SIG-M5 treated with dmso at 0.1 percent for 504 hours (cell line): ENCODE results near the gene MUTYH.

Source experiments
- DNase-seq: peaks from one replicate; lab custom pipeline; 2025; ENCODE audit not compliant: unreplicated experiment; lab: John Stamatoyannopoulos, UW

MUTYH gene

DNA sequence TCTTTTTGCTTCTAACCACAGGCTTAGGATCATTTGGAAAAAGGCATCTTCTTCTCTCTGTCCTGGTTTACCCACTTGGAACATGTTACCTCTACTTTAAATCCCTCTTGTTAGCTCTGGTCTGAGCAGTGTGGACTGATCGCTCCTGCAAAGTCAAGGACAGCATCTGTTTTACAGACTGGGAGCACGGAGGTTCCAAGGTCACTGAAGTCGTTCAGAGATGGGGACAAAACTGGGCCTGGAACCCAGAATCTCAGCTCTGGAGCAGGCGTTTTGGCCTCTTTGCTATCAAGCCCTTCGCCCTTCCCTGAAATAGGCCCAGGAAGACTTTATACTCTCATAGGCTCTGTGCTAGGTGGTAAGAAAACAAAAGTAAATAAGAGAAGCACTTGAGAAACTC, 11.3 kb upstream of the MUTYH start:
- DNase-seq = no peak

DNA sequence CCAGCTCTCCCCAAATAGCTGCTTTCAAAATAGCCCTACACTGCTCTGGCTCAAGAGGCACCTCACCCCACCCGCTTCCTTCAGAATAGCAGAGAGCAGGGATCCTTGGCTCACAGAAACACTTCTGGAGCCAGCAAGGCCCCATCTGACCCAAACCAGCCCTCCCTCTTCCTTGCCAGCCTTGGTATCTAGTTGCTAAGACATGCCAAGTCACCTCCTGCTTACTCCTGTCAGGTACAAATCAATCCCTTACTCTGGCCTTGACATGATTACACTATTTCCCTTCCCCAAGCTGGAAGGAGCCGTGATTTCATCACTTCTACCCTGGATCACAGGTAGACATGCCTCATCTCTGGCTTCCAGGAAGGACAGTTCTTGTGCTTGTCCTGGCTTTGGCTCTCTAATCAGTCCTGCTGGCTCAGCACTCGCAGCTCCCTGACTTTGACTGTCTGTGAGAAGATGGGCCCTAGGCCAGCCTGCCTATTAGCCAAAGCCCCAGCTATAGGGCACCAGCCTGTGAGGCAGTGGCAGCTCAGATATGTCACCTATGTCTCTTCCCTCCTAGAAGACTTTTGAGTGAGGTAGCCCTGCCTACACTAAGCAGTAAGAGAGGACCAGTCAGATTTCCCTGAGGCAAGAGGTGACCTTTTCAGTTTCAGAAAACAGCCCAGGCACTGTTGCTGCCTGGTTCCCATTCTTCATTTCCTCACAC, 8.9 kb upstream of the MUTYH start:
- no peak for DNase-seq

DNA sequence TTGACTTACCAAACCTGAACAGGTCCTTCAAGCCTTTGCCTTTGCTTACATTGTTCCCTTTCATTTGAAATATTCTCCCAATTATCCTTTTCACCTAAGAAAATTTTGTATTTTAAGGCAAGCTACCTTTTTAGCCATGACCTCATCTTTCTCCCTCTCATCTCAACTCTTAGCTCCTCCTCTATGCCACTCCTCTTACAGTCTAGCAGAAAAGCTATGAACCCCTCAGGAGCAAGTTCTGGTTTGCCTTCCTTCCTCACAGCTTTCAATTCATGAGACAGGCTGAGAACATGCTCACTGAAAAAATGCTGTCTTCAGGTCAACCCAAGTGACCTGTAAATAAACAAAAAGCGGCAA, 8.3 kb upstream of the MUTYH start:
- DNase-seq = no peak

DNA sequence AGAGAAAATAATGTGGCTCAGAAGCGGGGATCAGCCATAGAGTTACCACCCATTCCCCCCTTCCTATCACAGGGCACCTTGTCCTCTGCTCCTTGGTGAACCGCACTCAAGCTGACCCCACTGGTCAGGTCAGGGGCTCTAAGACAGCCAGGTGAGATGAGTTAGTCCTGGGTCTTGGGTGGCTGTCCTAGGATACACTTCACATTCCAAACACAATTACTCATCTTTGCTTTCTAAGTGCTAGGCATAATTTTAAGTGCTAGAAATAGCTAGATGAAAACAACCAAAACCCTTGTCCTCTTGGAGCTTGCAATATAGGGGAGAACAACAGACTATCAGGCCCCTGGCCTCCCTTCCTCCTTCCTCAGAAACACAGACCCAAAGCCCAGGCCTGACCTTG, 7.8 kb upstream of the MUTYH start:
- DNase-seq = no peak

DNA sequence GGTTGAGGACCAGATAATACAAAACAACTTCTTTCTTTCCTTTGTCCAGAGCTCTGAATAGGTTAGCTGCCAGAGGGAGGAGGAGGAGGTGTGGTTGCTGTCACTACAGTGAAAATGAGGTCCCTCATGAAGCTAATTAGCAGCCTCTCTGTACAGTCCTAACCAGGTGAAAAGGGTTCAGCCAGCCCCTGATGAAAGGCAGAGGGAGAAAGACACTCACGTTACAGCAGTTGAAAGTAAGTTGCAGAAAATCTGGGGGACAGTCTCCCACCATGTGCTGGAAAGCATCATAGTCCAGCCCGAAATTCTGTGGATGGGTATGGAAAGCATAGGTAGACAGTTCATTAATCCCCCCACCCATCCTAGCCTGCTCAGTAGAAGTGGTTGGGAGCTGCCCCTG, 6.2 kb upstream of the MUTYH start:
- no peak for DNase-seq

DNA sequence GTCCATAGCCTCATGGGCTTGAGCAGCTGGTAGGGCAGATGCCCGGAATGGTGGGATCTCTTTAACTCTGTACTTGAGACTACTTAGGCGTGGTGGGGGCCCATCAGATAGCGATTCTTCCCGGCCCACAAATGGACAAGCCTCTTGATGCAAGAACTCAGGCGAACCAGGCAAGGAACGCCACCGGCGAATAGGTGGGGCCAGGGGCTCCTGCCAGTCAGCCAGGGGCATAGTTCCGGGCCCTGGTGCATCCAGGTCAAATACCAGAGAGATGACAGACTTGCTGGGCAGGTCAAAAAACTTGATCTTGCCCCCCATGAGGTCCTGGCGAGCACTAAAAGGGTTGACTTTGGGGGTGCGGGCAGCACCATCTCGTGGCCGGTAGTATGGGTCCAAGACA, 4.8 kb upstream of the MUTYH start:
- no peak for DNase-seq

DNA sequence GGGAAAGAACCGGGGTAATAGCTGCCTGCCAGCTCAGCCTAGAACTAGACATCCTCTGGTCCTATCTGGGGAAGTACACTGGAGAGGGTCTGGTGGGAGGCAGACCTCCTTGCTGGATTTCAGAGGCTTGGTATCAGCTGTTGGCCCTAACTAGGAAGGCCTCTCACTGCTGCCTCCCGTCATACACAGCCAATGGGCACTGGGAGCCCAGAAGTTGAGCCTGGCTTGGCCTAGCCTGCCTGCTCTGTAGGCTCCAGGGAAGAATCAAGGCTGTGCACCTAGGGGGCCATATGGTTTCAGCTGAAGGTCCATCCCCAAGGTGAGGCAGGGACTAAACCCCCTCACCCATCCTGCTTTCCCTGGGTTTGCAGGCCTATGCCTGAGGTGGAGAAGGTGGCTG, 4.3 kb upstream of the MUTYH start:
- no peak for DNase-seq

DNA sequence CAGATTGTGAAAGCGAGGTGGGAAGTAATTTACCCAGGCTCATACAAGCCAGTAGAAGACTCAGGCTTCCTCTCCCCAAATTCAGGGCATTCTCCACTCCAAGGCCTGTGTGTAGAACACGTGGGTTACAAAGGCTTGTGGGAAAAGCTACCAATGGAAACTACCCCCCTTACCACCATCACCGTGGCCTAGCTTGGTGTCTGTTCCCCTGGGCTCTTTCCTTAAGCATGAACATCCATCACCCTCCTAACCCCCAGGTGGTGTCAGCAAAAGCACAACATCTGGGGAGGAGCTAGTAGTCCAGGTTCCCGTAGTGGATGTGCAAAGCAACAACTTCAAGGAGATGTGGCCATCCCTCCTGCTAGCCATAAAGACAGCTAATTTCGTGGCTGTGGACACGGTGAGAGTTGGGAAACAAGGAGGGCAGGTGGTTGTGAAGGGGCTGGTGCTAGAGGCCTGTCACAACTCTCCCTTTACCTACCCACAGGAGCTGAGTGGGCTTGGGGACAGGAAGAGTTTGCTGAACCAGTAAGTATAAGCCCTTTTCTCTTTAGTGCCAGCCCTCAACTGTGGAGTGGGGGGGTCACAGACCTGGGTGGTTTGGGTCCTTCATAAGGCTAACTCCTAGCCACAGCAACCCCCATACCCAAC, 701 bp upstream of the MUTYH start:
- no peak for DNase-seq

DNA sequence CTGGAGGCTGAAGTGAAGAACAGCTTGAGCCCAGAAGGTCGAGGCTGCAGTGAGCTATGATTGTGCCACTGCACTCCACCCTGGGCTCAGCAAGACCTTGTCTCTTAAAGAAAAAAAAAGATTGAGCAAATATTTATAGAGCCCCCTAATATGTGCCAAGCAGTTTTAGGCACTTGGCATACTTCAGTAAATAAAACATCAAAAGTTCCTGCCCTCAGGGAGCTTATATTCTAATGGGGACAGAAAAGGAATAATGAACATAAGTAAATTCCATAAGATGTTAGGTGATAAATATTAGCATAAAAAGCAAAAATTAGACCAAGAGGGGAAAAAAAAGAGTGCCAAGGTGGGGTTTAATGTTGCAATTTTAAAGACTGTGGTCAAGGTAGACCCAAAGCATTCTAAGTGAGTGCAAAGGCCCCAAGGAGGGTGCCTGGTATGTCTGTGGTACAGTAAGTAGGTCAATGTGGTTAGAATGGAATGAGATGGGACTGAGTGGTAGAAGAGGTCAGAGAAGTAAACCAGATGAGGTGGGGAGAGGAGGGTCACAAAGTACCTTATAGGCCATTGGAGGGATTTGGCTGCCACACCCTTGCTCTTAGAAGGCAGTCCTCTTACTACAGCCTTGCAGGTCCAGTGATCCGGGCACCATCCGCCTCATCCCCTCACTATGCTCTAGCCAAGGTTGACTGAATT, 2.5 kb downstream of the MUTYH start:
- DNase-seq = no peak

DNA sequence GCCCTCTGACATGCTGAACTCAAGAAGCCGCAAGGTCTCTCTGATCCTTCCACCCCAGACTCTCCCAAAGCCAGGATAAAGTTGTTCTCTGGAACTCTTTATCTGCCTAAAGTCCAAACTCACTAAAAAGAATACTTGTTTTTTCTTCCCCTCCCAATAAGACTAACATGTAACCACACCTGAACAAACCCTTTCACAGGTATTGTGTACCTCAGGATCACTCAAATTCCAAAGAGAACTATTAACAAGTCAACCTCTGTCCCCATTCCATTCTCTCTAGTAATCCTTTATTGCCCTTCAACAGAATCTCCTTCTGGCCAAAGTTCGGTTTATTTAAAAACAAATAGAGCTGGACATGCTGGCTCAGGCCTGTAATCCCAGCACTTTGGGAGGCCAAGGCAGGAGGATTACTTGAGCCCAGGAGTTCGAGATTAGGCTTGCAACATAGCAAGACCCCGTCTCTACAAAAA, 4.3 kb downstream of the MUTYH start:
- no peak for DNase-seq

DNA sequence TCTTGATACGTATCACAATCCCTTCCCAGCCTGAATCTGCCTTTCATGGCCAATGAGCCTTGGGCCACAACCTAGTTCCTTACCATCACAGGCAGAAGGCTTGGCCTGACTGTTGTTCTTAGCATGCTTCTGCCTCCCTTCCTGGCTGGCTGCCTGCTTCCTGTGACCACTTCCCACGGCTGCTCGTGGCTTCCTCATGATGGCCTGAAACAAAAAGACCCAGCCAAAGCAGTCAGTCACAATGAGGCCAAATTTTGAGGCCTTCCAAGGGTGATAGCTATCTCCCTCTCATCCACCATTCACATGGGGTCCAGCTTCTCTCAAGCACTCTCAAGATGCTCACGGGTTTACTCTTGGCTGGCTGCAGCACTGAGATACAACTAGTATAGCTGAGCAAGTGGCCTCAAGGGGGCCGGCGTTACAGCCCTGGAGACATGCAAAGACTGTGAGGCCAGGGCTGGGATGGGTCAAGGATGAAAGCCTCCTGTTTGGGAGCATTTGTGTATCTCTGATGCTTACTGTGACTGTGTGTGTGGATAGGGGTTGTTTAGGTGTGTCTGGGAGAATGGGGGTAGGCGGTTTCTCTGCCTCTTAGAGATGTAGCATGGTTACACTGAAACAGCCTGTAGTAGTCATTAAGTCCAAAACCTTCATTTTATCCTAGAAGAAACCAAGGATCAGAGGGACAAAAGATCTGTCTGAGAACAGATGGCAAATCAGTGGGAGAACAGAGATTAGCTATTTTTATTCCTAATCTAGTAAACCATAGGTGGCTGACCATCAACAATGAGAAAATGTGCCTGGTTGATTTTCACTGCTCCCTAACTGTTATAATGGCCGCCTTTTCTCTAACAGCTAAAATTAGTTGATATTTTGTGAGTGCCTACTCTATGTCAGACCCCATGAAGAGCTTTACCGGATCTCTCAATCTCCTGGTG, 5.7 kb downstream of the MUTYH start:
- DNase-seq = no peak

DNA sequence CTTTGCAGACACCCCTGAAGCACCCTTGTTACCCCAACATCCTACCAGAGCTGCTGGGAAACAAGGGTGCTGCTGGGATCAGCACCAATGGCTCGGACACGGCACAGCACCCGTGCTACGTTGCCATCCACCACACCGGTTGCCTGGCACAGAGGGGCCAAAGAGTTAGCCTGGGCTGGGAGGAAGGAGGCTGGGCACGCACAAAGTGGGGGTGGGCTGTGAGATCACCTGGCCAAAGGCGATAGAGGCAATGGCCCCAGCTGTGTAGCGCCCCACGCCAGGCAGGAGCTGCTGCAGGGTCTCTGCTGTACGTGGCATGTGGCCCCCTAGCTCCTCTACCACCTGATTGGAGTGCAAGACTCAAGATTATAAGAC, 7.9 kb downstream of the MUTYH start:
- DNase-seq = no peak

DNA sequence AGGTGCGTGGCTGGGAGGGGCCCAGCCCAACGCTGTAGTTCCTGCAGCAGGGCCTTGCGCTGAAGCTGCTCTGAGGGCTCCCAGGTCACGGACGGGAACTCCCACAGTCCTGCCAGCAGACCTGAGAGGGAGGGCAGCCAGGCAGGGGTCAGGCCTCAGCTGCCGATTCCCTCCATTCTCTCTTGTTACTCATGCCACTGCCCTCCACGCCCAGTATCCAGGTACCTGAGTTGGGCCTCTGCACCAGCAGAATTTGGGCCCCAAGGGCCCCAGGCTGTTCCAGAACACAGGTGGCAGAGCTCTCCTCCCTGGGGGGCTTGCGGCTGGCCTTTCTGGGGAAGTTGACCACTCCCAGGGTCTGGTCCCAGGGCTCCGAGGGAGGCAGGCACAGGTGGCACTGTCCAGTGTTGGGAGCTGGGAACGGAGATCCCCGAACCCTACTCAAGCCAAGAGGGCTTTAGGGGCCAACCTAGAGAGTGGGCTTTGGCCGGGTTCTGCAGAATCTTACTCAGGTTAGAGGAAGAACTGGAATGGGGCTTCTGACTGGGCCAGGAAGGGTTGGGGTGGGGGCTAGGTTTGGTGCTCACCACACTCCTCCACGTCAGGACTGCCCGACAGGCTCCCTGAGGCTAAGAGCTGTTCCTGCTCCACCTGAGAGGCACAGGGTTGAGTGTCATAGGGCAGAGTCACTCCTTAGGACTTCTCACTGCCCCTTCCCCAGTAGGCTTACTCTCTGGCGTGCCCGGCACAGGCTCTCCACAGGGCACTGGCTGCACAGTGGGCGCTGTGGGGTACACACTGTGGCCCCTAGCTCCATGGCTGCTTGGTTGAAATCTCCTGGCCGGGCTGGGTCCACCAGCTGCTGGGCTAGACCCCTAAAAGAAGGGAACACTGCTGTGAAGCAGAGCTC, 8.5 kb downstream of the MUTYH start:
- no peak for DNase-seq

DNA sequence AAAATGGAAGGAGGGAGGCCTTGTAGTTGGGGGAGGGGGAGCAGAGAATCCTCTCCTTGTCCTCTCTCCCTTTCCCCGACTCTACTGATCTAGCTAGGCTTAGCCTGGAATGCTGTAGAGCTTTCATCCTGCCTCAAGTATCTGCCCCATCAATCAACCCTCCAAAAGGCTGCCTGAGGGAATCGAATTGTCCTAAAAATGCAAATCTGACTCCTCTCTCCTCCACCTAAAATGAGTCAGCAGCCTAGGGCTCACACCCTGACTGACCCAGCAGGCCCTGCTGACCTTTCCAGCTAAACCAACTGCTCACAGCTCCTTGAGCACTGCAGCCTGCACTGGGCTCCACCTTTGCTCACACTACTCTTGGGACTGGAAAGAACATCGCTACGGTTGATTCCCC, 10.8 kb downstream of the MUTYH start:
- no peak for DNase-seq

DNA sequence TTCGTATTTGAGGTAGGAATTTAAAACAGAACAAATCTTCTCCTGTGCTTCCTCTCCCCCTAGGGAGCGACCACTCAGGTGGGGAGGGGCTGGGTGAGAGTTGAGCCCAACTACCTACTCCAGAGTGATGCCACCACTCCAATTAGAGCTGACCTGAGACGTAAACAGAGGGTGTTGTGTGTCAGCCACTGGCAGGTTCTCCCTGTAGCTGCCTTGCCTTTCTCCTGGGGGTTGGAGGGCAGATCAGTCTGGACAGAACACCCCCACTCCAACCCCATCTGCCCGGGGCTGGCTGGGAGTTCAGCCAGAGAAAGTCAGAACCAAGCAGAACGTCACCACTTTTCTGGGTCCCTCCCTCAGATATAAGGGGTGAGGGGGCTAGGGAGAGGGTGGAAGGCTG, 11.6 kb downstream of the MUTYH start:
- no peak for DNase-seq

DNA sequence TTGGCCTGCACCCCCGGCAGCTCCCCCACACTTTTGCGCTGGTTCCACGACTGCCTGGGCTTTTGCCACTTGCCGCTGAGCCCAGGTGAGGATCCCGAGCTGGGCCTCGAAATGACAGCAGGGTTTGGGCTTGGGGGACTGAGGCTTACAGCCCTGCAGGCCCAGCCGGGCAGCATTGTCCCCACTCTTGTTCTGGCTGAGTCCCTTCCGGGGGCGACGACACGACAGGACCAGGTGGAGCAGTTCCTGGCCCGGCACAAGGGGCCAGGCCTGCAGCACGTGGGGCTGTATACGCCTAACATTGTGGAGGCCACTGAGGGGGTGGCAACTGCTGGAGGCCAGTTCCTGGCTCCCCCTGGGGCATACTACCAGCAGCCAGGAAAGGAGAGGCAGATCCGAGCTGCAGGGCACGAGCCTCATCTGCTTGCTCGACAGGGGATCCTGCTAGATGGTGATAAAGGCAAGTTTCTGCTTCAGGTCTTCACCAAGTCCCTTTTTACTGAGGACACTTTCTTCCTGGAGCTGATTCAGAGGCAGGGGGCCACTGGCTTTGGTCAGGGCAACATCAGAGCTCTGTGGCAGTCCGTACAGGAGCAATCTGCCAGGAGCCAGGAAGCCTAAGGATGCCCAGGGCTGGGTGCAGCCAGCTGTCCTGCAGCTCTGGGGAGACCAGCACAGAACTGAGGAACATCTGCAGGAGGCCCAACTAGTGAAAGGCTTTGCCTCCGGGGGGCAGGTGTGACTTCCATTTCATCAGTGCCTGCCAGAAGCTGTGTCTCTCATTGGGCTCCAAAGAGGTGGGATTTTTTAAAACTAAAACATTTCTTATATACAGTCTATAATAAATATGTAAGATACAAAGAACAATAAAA, 12.4 kb downstream of the MUTYH start:
- DNase-seq = peak; percentile 13

DNA sequence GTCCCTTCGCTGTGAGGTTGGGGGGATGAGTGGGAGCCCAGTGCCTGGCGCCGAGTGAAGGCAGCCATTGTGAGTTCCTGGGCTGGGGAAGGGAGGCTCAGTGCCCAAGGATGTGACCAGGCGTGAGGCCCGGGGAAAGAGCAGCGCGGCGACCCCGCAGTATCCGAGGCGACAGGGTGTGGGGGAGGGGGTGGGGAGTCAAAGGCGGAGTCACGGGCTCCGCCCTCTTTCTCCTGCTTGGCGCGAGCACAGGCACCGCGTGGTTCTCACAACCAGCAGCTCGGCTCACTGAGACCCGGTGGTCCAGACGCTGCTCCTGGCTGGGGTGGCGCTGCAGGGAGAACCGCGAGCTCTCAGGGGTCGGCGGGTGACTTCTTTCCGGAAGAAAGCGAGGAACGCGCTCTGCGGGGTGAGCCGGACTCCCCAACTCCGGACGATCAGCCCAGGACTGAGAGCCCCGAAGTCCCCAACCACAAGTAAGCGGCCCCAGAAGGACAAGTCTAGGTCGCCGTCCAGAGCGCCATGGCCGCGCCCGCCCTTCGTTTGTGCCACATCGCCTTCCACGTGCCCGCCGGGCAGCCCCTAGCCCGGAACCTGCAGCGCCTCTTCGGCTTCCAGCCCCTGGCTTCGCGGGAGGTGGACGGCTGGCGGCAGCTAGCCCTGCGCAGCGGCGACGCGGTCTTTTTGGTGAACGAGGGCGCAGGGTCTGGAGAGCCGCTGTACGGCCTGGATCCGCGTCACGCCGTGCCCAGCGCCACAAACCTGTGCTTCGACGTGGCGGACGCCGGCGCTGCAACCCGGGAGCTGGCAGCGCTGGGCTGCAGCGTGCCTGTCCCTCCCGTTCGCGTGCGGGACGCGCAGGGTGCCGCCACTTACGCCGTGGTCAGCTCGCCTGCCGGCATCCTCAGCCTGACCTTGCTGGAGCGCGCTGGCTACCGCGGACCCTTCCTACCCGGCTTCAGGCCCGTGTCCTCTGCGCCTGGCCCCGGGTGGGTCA, 13.3 kb downstream of the MUTYH start, which contains the start of gene HPDL:
Gene HPDL, plus strand, starts transcription at position 269 of the 997 bp plus-strand sequence. Its CDS starts 254 bp downstream, at position 523.
- peak; percentile 63 for DNase-seq
